GM12878 (cell line): ENCODE measurements around the gene BMERB1. TPM values are rescaled to one million over a fixed set of nuclear protein-coding genes. Genes with fewer than 3 reads are reported as not detected.

Experiments
- BRCA1 ChIP-seq: IDR thresholded peaks from 2 replicates; pipeline ENCODE4 v1.6.1; 2011; ENCODE audit warnings: low read depth, low read length, improper control_type of control experiment
- CBX5 ChIP-seq: sonication (generic); IDR thresholded peaks from 2 replicates; pipeline ENCODE4 v1.6.1; 2016; ENCODE audit warnings: low read depth, moderate library complexity, mild to moderate bottlenecking, inconsistent platforms
- E4F1 ChIP-seq: fragments of 450-650 bp; IDR thresholded peaks from 2 replicates; pipeline ENCODE4 v1.6.1; 2018; ENCODE audit warnings: borderline replicate concordance, mild to moderate bottlenecking; ENCODE audit not compliant: partially characterized antibody
- KDM1A ChIP-seq: fragments of 200-600 bp; sonication (generic); IDR thresholded peaks from 2 replicates; pipeline ENCODE4 v1.6.1; 2016; ENCODE audit warnings: borderline replicate concordance
- MLLT1 ChIP-seq: fragments of 450-650 bp; IDR thresholded peaks from 2 replicates; pipeline ENCODE4 v1.6.1; 2016; ENCODE audit warnings: mild to moderate bottlenecking
- NFYB ChIP-seq: IDR thresholded peaks from 2 replicates; pipeline ENCODE4 v1.6.1; 2011; ENCODE audit warnings: low read depth, mild to moderate bottlenecking, low read length, improper control_type of control experiment, moderate library complexity; ENCODE audit not compliant: insufficient read depth
- PBX3 ChIP-seq: IDR thresholded peaks from 2 replicates; pipeline ENCODE4 v1.6.1; 2011; ENCODE audit warnings: mild to moderate bottlenecking, low read depth, low read length, moderate library complexity; ENCODE audit not compliant: insufficient replicate concordance
- RAD21 ChIP-seq: IDR thresholded peaks from 2 replicates; pipeline ENCODE4 v1.6.1; 2011; ENCODE audit warnings: mild to moderate bottlenecking, low read depth, low read length, moderate library complexity; ENCODE audit not compliant: insufficient read depth
- SMAD1 ChIP-seq: fragments of 450-650 bp; IDR thresholded peaks from 2 replicates; pipeline ENCODE4 v1.6.1; 2018; ENCODE audit warnings: mild to moderate bottlenecking, low read depth; ENCODE audit not compliant: partially characterized antibody
- TCF7 ChIP-seq: IDR thresholded peaks from 2 replicates; pipeline ENCODE4 v1.6.1; 2014; ENCODE audit warnings: antibody characterized with exemption, borderline replicate concordance
- polyA plus RNA-seq, 11 experiments: library from polyadenylated mRNA; depleted of rRNA in 4 of 11; unstranded in 6 of 11; stranded (reverse) in 5 of 11; fragments of >200 nt; fragmentation: Nextera tagmentation in 4 of 11; fragmentation: Illumina TruSeq in 1 of 11; extraction: Ambion mirVana in 4 of 11; extraction: Trizol in 1 of 11; gene quantifications; 1 replicate in 1 of 11; 2 replicates in 10 of 11; pipeline versions ENCODE4 v1.2.1 to v1.2.3, GENCODE V29; 2011 to 2016; ENCODE audit warnings: inconsistent platforms in 2 of 11, missing spikeins in 2 of 11, low read depth in 1 of 11
- total RNA-seq, 4 experiments: library from RNA; depleted of rRNA in 3 of 4; stranded (reverse); fragments of >200 nt in 3 of 4; fragmentation: Illumina TruSeq in 1 of 4; extraction: Trizol in 1 of 4; gene quantifications; 2 replicates each; pipeline versions ENCODE4 v1.2.1 to v1.2.3, GENCODE V29; 2013 to 2021

Gene BMERB1
- total and polyA plus RNA-seq, 10 of the 15 experiments (the other 5 are each of a cell fraction or from before 2014, with no cell fraction given), result 0.05 to 0.68 (median 0.34) TPM

GRCh38 chr16:15434079-15434424 is 336 bp upstream of the BMERB1 start (continued):
- TF ChIP-seq KDM1A (no peak), SMAD1 (no peak), MLLT1 (no peak), BRCA1 (no peak), NFYB (no peak), CBX5 (no peak), E4F1 (no peak), RAD21 (no peak), TCF7 (no peak), PBX3 (no peak)
